HG03025 (cell line): ENCODE data around the gene ZMIZ1.

Experiments
- ATAC-seq: cut with Tn5 transposase; IDR thresholded peaks from one replicate; pipeline ENCODE4 v1.9.1; 2021; ENCODE audit warnings: mild to moderate bottlenecking, moderate library complexity; ENCODE audit not compliant: unreplicated experiment, low FRiP score

ZMIZ1 gene

DNA sequence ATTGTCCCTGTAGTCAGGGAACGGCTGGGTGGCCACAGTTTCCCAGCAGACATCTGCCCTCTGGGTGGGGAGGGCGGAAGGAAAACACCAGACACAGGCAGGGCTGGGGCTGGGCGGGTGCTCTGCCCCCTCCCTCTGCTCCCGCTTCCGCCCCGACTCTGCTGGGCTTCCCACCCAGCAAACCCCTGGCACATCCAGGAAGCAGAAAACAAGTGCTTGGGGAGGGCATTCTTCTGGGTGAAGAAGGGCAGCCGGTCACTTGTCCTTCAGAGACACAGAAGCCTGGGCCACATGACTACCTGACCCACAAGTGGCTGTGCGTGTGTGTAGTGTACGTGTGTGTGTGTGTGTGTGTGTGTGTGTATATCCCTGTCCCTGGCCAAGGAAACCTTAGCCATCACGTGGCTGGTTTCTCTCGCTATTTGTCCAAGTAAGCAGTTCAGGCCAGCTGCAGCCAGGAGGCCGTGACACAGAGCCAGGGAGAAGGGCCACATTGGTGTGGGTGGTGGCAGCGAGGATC is 77.9 kb downstream of the ZMIZ1 start:
- ATAC-seq, result no peak

GRCh38 chr10:79147306-79147705 is 78.5 kb downstream of the ZMIZ1 start:
- ATAC-seq, result no peak

DNA sequence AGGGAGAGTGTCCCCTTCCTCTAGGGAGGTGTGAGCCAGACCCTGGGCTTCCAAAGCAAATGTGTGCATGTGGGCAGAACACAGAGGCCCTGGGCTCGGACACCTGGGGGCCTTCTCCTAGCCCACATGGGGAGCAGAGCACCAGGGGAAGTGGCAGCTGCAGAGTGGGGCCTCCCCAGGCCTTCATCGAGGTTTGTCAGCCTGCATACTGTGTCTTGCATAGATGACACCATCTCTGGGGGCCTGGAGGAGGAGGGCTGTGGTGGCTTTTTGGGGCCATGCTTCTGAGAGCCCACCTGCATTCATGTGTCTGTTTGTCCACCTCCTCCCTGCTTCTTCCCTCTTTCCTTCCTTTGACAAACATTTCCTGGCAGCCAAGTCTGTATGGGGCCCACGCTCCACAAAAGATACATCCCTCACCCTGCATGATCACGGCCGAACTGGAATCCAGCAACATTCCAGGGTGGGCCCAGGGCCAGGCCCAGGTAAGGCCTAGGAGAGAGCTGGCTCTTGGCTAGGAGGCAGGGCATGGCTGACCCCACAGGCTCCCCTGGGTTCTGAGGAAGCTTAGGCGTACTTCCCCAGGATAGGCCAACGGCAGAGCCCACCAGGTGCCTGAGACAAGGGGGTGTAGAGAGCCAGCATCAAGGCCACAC is 79.2 kb downstream of the ZMIZ1 start:
- no peak for ATAC-seq

GRCh38 chr10:79148452-79149344 is 79.9 kb downstream of the ZMIZ1 start:
- ATAC-seq, result no peak

DNA sequence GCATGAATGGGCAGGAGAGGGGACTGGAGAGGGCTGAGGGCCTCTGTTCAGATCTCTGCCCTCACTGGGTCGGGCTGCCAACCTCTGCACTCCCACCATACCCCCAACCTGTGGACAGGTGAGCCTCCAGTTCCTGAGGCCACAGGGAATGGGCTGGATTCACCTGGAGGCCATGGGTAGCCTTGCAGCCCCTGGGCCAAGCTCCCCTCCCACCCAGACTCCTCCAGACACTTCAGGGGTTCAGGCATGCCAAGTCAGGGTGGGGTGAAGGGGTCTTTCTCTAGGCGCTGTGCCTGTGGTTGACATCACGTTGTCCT is 80.5 kb downstream of the ZMIZ1 start:
- no peak for ATAC-seq

DNA sequence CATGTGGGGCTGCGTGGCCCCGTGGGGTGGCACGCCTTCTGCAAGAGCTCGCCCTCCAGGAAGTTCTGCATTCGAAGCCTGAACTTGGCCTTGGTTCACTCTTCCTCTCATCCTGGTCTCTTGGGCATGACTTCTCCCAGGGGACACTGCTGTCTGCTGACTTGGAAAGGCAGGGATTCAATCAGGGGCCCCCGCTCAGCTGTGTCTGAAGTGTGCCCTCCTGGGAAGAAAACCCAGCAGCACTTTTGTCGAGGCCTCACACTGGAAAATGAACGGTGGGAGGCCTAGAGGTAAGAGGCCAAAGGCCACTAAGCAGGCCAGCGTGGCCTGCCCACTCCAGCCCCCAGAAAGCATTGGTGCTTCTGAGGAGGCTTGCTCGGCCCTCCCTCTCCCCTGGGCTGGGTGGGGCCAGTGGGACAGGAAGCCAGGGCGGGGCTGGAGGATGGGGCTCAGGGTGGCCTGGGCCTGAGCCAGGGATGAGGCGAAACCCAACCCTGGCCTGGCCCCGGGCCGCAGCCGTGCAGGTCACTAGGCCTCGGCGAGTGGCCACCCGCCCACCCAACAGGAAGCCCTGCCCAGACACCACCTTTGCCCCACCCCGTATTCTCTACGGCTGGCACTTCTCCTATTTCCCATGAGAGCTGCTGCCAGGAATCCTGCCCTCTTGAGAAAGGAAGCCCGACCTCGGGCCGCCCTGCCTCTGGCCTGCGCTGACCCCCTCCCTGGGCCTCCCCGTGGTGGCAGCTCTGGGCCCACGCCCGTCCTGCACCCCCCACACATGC is 81.1 kb downstream of the ZMIZ1 start:
- no peak for ATAC-seq

GRCh38 chr10:79150444-79150754 is 81.6 kb downstream of the ZMIZ1 start:
- ATAC-seq, result no peak

DNA sequence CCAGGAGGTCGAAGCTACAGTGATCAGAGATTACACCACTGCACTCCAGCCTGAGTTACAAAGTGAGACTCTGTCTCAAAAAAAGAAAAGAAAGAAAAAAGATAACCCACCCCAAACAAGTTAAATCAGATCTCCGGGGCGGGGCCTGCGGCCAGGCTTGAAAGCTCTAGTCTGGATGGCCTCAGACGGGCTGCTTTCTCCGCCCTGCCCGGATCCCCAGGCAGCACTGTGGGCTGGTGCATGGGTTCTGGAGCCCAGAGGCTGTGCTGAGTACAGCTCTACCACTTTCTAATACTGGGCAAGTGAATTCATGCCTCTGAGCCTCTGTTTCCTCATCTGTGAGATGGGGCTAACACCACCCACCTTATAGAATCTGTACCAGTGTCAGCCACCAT is 83.7 kb downstream of the ZMIZ1 start:
- no peak for ATAC-seq

DNA sequence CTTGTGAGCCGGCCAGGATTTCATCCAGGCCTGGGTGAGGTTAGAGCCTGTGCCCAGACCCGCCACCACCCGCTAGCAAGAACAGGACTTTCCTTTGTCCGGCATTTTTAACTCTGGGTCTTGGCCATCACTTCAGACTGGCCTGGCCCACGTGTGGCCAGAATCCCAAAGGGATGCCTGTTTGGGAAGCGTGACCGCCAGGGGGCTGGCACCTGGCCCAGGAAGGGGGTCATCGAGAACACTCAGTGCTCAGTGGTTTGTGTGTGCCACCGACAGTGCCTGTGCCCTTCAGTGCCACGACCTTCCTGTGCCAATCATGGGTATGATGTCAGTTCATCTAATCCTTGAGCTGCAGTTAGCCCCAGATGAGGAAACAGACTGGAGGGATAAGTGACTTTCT is 85.0 kb downstream of the ZMIZ1 start:
- ATAC-seq, result no peak

DNA sequence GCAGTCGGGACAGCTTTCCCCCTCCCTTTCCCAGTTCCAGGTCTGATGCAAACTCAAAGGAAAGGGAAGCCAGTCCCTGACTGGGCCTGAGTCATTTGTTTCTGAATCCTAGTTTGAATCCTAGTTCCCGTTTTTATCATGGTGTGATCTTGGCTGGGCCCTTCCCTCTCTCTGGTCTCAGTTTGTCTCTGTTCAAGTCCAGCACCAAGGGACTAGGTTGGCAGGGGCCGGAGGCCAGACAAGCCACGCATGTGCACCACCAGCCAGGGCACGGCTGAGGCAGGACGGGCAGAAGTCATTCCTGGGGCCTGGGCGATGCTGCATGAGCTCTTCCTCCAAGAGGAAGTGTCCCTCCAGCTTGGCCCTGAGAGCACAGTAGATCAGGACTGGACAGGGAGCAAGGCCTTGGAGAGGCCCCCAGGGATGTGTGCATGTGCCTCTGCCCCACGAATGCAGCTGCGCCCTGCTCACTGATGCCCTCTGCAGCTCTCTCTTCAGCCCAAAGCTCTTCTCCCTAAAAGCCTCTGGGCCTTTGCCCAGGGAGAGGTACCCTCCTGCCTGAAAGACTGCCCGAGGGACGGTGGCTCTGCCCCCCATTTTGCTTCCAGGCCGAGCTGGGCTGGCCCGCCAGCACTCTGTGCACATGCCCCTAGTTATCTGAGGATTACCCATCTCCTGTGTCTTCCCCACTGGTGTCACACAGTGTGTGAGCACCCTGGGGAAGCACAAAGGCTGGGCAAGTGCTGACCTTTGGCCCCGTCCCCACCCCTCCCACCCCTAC is 86.7 kb downstream of the ZMIZ1 start:
- ATAC-seq, result no peak

- no peak for ATAC-seq
Measured at GRCh38 chr10:79156334-79157274, 87.8 kb downstream of the ZMIZ1 start.

- ATAC-seq, result no peak
Measured at GRCh38 chr10:79158004-79158340, 89.2 kb downstream of the ZMIZ1 start.

DNA sequence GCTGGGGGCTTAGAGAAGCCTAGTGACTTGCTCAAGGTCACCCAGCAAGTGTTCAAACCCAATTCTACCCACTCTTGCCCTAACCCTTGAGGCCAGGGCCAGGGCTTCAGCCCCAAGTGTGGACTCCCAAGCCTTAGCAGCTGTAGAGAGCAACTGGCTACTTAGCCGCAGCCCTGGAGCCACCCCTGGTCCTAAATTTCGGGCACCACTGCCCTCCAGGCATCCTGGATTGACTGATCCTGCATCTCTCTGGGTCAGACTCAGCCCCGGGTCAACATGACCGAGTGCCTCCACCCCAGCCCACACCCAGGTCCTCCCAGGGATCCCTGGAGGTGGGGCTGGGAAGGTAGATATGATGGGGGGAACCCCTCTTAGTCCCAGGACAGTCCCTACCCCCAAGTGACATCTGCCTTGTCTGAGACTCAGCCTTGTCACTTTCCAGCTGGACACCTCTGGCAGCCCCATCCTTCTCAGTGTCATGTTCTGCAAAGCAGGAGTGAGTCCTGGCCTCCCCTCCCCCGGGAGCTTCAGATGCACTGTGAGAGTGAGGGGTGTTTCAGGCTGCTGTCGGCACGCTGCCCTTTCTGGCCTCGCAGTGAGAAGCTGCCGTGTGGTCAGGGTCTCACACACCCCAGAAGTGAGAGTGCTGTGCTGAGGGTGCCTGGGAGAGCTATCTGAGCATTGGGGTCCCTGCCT is 89.8 kb downstream of the ZMIZ1 start:
- ATAC-seq, result no peak

DNA sequence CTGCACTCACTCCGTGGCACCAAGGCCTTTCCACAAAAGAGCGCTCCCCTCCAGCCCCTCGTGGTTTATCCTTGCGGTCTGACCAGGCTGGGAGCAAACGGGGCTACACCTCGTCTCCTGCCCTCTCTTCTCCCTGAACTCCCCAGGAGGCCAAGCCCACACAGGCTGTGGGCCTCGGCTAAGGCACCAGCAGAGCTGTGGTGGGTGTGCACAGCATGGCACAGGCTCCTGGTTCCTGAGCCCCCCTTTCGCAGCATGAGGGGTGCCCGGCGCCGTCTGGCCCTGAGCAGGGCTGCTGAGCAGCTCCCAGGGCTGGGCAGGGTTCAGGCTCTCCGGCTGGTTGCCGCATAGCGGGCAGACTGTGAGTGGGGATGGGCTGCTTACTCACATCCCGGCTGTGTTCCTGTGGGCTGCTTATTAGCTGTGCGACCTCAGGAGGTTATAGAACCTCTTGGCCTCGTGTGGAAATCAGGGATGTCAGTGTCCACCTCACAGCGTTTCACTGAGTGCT is 90.4 kb downstream of the ZMIZ1 start:
- ATAC-seq, result no peak

GRCh38 chr10:79159785-79160184 is 91.0 kb downstream of the ZMIZ1 start:
- no peak for ATAC-seq

- ATAC-seq, result no peak
Measured at GRCh38 chr10:79160191-79160590, 91.4 kb downstream of the ZMIZ1 start.

DNA sequence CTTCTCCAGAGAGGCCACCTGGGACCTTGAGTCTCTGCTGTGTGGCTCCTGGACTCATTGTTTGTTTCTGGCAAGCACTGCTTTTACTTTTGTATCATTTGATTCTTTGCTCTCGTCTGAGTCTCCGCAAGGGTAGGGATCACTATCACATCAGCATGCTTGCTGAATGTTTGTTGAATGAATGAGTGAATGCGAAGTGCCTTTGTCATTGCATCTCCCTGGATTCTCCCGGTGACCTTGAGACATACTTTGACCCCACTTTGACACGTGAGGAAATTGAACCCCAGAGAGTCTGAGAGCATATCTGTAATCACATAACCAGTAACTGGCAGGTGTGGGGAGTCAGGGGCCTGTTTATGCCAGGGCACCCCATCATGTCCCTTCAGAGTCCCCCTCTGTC is 92.8 kb downstream of the ZMIZ1 start:
- no peak for ATAC-seq

DNA sequence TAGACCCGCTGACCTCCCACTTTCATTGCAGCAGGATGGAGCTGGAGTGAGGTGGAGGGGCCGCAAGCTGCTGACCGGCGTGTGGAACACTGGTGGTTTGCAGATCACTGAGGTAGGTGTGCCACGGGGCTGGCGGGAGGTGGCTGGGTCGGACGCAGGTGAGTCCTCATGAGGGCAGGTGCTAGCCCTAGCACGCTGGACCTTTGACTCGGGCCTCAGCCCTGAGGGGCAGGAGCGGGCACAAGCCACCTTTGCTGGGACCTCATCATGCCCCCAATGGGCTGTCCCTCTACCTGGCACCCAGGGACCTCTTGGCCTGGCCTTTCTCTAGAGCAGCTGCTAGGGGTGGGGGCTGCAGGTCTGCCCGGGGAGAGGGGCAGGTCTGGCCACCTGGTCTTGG is 93.3 kb downstream of the ZMIZ1 start:
- ATAC-seq, result no peak
